ENCODE results near the gene HOXA5. TPM values are rescaled to one million over a fixed set of nuclear protein-coding genes. Genes with fewer than 3 reads are reported as not detected.

HOXA5 gene
- 18.8 and 19.1 TPM in 2 replicates for total RNA-seq

DNA sequence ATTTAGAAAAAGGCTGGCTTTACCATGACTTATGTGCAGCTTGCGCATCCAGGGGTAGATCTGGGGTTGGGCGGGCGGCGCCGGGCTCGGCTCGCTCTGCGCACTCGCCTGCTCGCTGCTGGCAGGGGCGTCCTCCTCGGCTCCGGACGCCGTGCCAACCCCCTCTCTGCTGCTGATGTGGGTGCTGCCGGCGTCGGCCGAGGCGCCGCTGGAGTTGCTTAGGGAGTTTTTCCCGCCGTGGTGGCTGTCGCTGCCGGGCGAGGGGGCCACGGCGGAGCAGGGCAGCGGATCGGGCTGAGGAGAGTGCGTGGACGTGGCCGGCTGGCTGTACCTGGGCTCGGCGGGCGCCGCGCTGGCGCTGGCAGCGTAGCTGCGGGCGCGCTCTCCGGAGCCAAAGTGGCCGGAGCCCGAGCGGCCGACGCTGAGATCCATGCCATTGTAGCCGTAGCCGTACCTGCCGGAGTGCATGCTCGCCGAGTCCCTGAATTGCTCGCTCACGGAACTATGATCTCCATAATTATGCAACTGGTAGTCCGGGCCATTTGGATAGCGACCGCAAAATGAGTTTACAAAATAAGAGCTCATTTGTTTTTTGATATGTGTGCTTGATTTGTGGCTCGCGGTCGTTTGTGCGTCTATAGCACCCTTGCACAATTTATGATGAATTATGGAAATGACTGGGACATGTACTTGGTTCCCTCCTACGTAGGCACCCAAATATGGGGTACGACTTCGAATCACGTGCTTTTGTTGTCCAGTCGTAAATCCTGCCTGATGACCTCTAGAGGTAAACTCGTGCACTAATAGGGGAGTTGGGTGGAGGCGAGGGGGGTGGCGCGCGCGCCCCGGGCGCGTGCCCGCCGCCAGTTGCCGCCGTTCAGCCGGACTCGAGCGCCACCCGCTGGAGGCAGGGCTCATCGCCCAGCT, at the start of gene HOXA5:
TSS of gene HOXA5 (minus strand) at position 659 of the 927 bp plus-strand sequence. CDS start at position 585, 74 bp downstream.
- DNase-seq (ENCODE audit: low read depth): peak; percentile 91
- TF ChIP-seq, protein P1, sequence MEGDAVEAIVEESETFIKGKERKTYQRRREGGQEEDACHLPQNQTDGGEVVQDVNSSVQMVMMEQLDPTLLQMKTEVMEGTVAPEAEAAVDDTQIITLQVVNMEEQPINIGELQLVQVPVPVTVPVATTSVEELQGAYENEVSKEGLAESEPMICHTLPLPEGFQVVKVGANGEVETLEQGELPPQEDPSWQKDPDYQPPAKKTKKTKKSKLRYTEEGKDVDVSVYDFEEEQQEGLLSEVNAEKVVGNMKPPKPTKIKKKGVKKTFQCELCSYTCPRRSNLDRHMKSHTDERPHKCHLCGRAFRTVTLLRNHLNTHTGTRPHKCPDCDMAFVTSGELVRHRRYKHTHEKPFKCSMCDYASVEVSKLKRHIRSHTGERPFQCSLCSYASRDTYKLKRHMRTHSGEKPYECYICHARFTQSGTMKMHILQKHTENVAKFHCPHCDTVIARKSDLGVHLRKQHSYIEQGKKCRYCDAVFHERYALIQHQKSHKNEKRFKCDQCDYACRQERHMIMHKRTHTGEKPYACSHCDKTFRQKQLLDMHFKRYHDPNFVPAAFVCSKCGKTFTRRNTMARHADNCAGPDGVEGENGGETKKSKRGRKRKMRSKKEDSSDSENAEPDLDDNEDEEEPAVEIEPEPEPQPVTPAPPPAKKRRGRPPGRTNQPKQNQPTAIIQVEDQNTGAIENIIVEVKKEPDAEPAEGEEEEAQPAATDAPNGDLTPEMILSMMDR (IDR thresholded peaks at IDR 0.05; ENCODE audit: insufficient read depth, low read length, poor library complexity, severe bottlenecking): no peak
- Histone ChIP-seq H3K27me3 (ENCODE audit: control insufficient read depth, insufficient read depth, low read length) (peaks cover 2% of the 10 kb centered on the region), H3K36me3 (ENCODE audit: control insufficient read depth, insufficient read depth, low read length) (peaks cover 3% of the 10 kb centered on the region), H3K4me3 (ENCODE audit: low read depth, low read length) (peak within 1 kb of the TSS; percentile 72)

DNA sequence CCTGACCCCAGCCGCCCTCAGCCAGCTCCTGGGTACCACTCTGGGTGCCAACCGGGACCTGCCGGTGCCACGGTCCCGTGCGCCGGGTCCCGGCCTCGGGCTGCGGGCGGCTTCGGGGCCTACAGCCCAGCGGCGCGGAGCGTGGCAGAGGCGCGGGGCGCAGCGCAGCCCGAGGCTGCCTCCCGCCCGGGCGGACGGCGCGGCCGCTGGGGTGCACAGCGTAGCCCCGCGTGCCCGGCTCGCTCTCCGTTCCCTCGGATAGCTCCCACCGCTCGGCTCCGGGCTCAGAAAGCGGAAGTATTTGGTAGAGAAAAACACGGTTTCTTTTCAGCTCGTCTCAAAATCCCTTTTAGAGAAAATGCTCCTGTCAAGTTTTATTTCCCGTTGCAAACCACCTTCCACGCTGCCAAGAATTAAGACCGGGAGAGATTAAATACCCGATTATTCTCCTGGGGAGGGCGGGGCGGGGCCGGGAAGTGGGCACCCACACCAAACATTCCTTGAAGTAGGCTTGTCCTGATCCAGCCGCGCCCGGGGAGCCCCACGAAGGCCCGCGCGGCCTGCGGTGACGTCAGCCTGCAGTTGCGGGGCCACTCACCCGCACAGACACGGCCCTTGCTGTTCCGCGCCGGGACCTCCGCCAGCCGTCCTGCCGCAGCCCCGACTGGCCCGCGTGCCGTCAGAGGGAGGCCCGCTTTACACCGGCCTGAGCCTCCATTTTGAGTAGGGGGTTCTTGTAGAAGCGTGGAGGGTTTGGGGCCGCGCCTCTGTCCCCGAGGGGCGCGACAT, 49.3 kb upstream of the HOXA5 start:
- Histone ChIP-seq H3K36me3 (ENCODE audit: control insufficient read depth, insufficient read depth, low read length) (no peaks in the 10 kb centered on the region), H3K4me3 (ENCODE audit: low read depth, low read length) (peak overlapping the region; percentile 15), H3K27me3 (ENCODE audit: control insufficient read depth, insufficient read depth, low read length) (peaks cover 40% of the 10 kb centered on the region)
- TF ChIP-seq, protein P1 (IDR thresholded peaks at IDR 0.05; ENCODE audit: insufficient read depth, low read length, poor library complexity, severe bottlenecking): no peak
- DNase-seq (ENCODE audit: low read depth): no peak

DNA sequence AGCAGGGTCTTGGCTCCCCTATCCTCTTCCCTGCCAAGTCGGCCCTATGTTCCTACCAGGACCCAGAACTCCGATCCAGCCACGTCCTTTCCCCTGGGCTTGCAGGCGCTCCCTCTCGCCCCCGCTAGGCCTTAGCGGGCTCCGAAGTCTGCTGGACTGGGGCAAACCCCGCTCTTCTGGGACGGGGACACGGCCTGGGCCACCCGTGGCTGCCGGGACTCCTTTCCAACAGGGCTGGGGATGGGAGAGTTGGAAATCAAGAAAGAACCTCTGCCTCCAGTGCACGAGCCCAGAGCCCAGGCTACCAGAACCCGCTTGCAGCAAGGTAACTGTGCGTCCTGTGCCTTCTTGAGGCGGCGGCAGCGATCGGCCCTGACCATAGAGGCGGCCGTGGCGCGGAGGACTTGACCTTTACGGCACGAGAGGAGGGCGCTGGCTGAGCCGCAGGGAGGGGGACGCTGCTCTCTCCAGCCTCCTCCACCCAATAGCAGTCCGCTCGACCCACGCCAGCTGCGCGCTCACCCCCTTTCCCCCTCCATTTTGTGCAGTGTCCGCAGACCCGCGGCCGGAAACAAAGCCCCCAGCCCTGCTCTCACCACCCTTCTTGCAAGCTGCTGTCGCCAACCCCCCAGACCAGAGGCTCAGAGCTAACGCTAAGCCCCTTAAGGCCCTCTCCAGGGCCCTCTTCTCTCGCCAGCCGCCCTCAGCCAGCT, 48.5 kb upstream of the HOXA5 start:
- no peaks in the 10 kb centered on the region for H3K36me3 ChIP-seq (ENCODE audit: control insufficient read depth, insufficient read depth, low read length)
- DNase-seq (ENCODE audit: low read depth): no peak
- H3K4me3 ChIP-seq (ENCODE audit: low read depth, low read length): no peak overlapping the region
- TF ChIP-seq, protein P1 (IDR thresholded peaks at IDR 0.05; ENCODE audit: insufficient read depth, low read length, poor library complexity, severe bottlenecking): no peak
- H3K27me3 ChIP-seq (ENCODE audit: control insufficient read depth, insufficient read depth, low read length): peaks cover 35% of the 10 kb centered on the region

DNA sequence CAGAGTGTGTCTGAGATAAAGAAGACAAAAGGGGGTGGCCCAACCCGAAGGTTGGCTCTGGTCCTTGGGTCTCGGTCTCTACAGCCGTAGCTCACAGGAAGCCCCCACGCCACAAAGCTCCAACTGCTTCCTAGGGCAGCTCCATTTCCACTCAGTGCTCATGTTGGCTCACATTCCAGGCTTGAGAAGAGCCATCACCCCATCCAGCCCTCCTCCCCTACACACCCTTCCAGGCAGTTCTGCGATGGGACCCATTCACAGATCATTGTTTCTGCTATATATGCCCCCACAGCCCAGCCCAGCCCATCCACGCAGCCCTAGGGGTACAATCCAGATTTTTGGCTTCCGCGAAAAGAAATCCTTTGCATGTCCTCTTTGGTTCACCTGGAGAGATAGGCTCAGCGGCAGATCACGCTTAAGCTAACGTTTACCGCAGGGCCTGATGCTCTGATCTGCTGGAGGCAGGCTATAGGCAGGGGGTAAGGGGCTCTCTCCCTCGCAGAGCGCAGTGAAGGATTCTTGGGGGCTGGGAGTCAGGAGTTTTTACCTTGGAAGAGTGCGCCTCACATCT, 47.8 kb upstream of the HOXA5 start:
- Histone ChIP-seq H3K36me3 (ENCODE audit: control insufficient read depth, insufficient read depth, low read length) (no peaks in the 10 kb centered on the region), H3K4me3 (ENCODE audit: low read depth, low read length) (no peak overlapping the region), H3K27me3 (ENCODE audit: control insufficient read depth, insufficient read depth, low read length) (peaks cover 35% of the 10 kb centered on the region)
- TF ChIP-seq, protein P1 (IDR thresholded peaks at IDR 0.05; ENCODE audit: insufficient read depth, low read length, poor library complexity, severe bottlenecking): no peak
- DNase-seq (ENCODE audit: low read depth): no peak

DNA sequence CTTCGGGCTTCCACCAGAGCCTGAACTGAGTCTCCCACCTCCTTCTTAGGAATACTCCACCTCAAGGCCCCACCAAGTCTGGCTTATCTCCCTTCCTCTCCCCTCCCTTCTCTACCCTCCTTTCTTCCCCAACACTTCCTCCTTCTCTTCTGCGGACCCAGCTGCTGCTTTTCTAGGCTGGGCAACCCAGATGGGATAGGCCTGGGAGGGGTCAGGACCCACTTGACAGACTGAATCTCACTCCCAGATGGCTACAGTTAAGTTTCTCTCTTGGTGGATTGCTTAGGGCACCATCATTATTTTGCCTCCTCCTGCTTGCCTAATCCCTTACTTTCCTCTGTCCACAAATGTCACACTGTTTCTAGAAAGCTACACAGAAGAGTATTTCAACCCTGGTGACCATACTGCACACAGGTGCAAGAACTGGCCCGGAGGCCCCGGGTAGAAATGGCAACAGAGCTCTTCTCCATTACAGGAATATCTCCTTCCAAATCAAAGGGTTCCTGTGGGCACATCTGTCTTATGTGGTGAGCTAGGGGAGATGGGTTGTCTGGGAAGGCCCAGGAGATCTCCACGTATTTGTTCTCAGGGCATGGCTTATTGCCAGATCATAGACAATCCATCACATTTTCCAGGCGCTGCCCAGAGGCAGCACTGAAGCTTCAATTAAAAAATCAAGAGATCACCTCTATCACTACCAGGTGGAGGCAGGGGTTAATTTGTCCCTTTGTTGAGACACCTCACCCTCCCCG, 46.7 kb upstream of the HOXA5 start:
- Histone ChIP-seq H3K27me3 (ENCODE audit: control insufficient read depth, insufficient read depth, low read length) (peaks cover 33% of the 10 kb centered on the region), H3K36me3 (ENCODE audit: control insufficient read depth, insufficient read depth, low read length) (no peaks in the 10 kb centered on the region), H3K4me3 (ENCODE audit: low read depth, low read length) (no peak overlapping the region)
- DNase-seq (ENCODE audit: low read depth): no peak
- TF ChIP-seq, protein P1 (IDR thresholded peaks at IDR 0.05; ENCODE audit: insufficient read depth, low read length, poor library complexity, severe bottlenecking): no peak
